GM18873 (cell line): ENCODE measurements around the gene RIMBP3C.
"Not testable (repeated sequence)": the region's sequence is repeated elsewhere in the genome, so short reads cannot be mapped to it uniquely, and the experiment has no call there.

Source experiments
- ATAC-seq: cut with Tn5 transposase; IDR thresholded peaks from one replicate; pipeline ENCODE4 v1.9.1; 2021; ENCODE audit warnings: mild to moderate bottlenecking, moderate library complexity, moderate number of reproducible peaks; ENCODE audit not compliant: unreplicated experiment, low FRiP score

Gene RIMBP3C

DNA sequence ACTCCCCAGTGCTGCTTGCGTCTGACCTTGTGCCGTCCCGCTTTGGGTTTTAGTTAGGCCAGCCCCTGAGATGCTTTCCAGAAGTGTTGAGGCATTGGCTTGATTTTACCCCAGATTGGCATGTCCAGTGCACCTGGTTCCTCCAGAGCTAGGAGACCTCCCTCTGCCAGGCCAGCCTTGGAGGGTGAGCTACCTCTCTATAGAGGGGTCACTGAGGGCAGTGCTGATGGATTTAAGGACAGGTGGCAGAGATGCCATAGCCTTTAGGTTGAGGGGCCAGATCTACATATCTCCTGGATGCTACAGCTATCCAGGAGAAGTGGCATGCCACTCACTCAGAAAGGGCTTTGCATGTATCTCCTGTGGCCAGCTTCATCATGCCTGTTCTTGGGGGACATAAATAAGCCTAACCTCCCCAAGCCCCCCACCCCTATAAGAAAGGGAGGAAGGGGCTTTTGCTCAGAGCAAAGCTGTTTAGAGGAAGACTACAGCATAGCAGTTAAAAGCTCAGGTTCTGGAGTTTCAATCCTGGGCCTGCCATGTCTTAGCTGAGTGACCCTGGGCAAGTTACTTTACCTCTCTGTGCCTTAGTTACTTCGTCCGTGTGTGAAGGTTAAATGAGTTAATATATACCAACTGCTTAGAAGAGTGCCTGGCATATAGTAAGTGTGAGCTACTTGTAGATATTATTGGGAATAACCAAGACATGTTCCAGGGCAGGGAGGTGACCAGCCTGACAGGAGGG, 22.7 kb upstream of the RIMBP3C start:
- no peak for ATAC-seq

- no peak for ATAC-seq
These were observed 22.1 kb upstream of the RIMBP3C start for GRCh38 chr22:21573293-21573734.

DNA sequence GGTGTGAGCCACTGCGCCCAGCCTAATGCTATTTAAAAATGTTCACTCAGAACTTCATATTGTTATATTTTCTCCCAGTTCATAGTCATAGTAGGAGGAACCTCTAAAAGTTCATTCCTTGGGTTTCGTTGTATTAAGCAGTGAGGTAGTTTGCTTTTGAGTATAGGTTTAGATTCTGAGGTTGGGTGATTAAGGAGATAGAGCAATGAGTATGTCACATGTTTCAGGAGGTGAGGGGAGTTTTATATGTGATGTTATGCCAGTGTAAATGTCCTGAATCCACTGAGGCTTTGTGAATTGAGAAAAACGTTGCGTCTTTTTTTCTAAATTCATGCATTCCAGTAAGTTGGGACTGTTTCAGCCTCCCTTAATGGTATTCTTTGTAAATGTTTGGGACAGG, 20.4 kb upstream of the RIMBP3C start:
- ATAC-seq: no peak

DNA sequence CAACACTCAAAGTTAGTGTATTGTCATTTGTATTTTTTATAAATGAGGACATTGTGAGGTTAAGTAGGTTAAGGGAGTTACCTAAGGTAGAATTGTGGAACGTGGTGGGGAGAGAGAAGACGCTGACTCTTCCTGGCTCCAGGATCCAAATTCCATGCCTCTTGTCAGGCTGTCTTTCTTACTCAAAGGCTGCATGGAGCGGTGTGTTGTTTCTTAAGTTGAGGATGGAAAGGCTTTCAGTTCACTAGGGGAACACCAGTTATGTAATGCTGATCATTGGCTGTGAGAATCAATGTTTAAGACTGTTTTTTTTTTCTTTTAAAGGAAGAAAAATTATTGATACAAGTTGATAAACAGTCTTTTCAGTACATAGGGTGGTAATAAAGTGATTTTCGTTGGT, 19.1 kb upstream of the RIMBP3C start:
- ATAC-seq: no peak

DNA sequence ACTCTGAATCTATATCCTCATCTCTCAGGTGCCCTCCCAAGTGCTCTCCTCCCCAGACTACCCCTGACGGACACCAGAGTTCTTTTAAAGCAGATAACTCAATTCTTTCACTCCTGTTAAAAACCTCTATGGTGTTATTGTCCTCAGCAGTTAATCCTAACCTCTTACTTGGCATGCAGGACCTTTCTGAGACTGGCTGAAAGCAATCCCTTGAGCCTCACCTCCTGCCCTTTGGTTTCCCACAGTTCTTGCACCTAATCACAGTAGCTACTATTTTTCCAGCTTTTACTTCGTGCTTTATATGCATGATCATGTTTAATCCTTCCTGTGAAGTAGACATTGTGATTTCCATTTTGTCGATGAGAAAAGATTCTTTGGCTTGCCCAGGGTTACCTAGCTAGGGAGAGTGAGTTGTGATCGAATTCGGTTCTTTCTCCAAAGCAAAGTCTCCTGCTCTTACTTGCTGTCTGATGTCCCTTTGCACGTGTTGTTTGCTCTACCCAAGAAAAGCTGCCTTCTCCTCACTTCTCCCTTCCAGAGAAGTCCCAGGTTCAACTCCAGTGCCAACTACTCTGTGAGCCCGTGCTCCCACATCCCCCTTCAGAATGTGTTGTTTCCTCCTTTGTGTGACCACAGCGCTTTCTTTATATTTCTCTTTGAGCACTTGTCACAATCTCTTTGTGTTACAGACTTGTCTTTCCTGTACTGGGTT, 18.4 kb upstream of the RIMBP3C start:
- no peak for ATAC-seq

DNA sequence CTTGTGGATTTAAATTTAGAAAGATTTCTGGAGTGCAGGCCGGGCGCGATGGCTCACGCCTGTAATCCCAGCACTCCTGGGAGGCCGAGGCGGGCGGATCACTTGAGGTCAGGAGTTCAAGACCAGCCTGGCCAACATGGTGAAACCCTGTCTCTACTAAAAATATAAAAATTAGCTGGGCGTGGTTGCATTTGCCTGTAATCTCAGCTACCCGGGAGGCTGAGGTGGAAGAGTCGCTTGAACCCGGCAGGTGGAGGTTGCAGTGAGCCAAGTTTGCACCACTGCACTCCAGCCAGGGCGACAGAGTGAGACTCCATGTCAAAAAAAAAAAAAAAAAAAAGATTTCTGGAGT, 17.8 kb upstream of the RIMBP3C start:
- ATAC-seq: not testable (repeated sequence)

DNA sequence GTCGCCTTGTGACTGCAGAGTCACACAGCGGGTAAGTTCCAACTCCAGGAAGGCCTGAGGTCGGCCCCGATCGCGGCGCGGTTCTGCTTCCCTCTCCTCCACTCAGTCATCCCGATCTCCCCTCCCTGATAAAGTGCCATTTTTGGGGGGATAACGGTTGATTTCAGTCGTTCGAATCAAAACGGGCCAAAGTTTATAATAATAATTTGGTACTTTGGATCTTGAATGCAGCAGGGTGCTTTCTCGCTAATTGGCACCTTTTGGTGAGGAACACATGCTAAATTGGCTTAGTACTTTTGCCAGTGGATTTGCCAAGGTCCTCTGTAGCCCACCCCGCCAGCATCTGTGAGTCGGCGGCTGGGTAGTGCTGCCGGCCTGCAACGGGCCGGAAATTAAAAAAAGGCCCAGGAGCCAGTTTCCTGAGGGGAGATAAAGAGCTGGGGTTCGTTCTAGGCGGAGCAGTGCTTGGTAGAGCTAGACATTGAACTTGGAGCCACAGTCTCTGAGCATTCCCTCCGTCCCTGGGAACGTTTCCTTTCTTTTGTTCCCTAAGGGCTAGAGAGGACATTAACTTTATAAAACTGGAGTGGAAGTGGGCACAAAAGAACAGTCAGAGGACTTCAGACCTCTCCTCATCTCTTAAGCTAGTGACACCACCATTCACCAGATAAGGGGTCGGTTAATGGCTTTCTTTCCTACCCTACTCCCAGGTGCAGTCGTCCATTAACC, 17.2 kb upstream of the RIMBP3C start:
- ATAC-seq: no peak

DNA sequence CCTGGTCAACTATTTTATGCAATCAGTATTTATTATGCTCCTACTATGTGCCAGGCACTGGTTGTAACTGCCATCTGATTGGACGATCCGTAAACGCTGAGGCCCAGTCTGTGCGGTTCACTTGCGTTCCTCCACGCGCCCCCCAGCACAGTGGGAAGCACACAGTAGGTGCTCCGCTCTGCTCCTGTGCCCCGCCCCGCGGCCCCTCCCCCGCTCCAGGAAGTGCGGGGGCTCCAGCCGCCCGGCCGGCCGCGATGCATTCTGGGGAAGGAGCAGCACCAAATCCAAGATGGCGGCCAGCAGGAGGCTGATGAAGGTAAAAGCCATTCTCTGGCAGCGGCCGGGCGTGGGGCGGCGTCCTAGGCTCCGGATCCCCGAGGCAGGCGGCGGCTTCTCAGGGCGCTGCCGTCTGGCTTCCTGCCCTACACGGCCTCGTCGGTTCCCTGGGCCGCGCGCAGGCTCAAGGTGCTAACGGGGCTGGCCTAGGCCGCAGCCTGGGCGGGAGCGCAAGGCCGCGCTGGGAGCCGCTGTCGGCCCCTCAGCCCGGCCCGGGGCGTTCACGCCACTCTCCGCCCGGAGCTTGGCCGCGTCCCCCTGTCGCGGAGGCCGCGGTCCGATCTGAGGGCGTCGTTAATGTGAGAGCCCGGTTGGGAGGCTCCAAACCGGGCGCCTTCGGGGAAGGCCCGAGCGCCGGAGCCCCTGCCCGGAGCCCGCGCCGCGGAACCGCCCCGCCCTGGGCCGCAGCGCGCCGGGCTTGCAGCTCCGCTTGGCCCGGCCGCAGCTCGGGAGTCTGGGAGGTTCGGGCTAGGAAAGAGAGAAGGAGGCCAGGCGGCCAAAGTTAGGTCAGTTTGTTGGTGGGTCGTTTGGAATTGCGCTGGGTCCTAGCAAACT, 16.4 kb upstream of the RIMBP3C start, which contains the start of gene UBE2L3:
TSS of gene UBE2L3 (plus strand) at position 259 of the 891 bp plus-strand sequence. CDS start at position 290, 31 bp downstream.
- peak; percentile 43 for ATAC-seq

GRCh38 chr22:21564411-21564810, 13.2 kb upstream of the RIMBP3C start:
- ATAC-seq: no peak

- no peak for ATAC-seq
These were observed 12.7 kb upstream of the RIMBP3C start for GRCh38 chr22:21563912-21564311.

GRCh38 chr22:21560657-21561056, 9.4 kb upstream of the RIMBP3C start:
- not testable (repeated sequence) for ATAC-seq

- ATAC-seq: not testable (repeated sequence)
These were observed 8.3 kb upstream of the RIMBP3C start for GRCh38 chr22:21559345-21560125.

DNA sequence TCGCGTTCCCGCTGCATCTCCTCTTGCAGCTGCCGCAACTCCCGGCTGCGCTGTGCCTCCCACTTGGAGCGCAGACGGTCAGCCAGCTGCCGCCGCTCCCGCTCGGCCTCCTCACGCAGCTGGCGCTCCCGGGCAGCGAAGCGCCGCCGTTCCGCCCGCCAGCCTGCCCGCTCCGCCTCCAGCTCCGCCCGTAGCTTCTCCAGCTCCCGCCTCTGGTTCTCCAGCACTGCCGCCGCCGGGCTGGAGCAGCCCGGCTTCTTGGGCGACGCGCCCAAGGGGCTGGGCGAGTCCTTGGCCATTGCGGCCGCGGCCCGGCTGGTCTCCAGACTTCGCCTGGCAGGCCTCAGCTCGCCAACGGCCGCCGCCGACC, 598 bp downstream of the RIMBP3C start:
- not testable (repeated sequence) for ATAC-seq

DNA sequence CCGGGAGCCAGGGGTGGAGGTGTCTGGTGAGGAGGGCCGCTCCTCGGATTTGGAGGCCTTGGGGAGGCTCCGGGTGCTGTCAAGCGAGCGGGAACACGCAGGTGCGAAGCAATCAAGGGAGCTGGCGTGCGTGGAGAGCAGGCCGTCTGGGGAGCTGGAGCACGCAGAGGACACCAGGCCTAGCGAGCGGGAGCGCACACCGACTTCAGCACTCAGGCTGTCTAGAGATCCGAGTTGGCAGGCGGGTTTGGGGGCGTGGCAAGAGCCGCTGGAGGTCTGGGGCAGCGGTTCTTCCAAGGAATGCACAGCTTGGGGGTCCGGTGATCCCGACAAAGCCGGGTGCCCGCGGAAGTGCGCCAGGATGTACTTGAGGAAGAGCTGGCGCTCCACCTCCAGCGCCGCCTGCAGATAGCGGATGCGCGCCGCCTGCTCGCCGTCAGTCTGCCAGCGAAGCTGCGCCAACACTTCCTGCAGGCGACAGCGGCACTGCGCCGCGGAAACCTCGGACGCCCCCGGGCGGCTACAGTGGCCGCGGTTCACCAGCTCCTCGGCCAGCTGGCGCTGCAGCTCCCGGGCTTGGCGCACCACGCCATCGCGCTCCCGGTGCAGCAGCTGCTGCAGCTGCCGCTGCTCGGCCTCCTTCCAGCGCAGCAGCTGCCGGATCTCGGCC, 1.1 kb downstream of the RIMBP3C start:
- not testable (repeated sequence) for ATAC-seq

DNA sequence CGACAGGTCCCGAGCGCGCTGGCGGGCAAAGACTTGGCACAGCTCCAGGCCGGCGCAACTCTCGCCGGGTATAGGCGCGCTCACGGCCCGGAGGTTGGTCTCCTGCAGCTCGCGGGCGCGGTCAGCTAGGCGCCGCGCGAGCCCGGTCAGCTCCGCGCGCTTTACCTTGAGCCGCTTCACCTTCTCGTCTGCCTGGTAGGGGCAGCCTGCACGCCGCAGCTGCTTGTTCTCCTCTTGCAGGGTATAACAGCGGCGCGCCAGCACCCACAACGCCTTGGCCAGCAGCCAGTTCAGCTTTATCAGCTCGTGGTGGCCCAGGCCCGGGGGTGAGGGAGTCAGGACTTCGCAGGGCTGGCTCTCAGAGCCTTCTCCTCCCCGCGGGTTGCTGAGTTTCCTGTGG, 1.7 kb downstream of the RIMBP3C start:
- not testable (repeated sequence) for ATAC-seq

DNA sequence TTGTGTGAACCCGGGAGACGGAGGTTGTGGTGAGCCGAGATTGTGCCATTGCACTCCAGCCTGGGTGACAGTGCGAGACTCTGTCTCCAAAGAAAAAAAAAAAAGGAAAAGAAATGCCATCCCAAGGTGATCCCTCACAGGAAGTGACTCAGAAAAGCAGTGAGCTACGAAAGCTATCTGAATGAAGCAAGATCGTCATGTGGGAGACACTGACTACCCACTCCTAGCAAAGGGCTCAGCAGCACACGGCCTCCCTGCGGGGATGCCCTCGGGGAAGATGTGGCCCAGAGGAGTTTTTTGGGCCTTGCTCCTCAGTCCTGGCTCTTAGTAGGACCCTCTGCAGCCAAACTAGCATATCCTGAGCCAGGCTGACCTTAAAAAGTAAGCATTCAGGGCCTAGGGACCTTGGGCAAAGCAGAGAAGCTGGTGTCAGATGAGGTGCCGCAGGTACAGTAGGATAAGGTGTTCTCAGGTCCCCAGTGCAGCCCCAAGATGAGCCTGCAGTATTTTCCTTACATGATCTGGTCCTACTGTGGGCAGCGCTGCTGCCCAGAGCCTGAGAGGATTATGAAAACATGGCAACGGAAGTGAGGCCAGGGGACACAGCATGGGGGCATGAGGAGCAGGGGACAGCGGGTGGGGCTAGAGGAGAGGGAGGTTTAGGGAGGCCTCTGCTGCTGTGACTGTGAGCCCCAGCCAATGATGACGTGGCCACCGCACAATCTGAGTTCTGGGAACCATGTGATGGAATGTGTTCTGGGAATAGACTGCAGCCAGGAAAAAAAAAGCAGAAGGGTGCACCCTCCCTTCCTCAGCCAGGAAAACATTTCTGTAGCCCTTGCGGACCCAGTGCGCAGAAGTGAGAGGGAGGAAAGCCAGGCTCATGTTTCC, 6.6 kb downstream of the RIMBP3C start:
- not testable (repeated sequence) for ATAC-seq

DNA sequence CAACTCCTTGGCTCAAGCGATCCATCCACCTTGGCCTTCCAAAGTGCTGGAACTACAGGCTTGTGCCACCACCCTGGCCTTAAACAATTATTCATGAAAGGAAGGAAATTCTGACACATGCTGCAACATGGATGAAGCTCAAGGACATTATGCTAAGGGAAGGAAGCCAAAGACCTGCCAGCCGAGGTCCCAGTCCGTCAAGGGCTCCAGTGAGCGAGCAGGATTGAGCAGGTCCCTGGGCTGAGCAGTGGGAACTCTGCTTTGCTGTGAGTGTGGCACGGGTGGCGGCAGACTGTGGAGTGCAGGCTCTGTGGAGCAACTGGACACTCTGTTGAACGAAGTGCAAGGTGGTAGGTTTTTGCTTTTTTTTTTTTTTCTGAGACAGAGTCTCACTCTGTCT, 11.4 kb downstream of the RIMBP3C start:
- not testable (repeated sequence) for ATAC-seq
